ENCODE data around the gene HSD3B2.

Gene HSD3B2

DNA sequence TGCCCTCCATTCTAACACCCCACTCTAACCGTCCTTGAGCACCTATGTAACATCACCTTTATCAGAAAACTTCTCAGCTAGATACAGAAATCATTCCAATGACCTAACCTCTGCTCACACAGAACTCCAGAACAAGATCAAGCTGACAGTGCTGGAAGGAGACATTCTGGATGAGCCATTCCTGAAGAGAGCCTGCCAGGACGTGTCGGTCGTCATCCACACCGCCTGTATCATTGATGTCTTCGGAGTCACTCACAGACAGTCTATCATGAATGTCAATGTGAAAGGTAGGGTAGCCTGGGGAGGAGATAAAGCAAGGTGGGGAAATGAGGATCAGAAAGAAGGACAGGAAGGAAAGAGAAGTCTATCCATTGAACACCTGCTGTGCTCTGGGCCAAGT, 27.8 kb downstream of the HSD3B2 start:
- TF ChIP-seq, protein P1, sequence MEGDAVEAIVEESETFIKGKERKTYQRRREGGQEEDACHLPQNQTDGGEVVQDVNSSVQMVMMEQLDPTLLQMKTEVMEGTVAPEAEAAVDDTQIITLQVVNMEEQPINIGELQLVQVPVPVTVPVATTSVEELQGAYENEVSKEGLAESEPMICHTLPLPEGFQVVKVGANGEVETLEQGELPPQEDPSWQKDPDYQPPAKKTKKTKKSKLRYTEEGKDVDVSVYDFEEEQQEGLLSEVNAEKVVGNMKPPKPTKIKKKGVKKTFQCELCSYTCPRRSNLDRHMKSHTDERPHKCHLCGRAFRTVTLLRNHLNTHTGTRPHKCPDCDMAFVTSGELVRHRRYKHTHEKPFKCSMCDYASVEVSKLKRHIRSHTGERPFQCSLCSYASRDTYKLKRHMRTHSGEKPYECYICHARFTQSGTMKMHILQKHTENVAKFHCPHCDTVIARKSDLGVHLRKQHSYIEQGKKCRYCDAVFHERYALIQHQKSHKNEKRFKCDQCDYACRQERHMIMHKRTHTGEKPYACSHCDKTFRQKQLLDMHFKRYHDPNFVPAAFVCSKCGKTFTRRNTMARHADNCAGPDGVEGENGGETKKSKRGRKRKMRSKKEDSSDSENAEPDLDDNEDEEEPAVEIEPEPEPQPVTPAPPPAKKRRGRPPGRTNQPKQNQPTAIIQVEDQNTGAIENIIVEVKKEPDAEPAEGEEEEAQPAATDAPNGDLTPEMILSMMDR (IDR thresholded peaks at IDR 0.05; ENCODE audit: low read depth, low read length, missing control alignments), result no peak
- in situ Hi-C loops (cut with HindIII; ENCODE audit: low sequenced_read_pairs), result no loop called here
- no peak for DNase-seq (ENCODE audit: low read depth)
- no peak overlapping the region for H3K4me3 ChIP-seq (ENCODE audit: low read depth, low read length)

DNA sequence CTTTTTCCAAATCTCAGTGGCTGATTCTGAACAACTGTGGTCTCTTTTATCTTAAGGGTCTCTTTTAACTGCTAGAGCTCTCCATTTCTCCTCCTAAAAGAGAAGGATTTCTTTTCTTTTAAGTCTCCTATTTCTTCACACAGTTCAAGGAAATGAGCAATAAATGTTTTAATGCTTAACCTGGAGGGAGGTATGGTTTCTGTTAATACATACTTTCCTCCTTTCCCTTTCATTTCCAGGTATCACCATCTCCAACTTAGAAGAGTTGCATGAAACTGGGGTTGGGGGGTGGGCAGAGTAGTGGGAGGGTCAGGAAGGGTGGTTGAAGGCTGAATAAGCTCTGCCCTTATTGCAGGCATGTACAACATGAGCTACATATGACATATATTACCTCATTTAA, 31.4 kb downstream of the HSD3B2 start:
- DNase-seq (ENCODE audit: low read depth), result no peak
- in situ Hi-C loops (cut with HindIII; ENCODE audit: low sequenced_read_pairs), result no loop called here
- no peak overlapping the region for H3K4me3 ChIP-seq (ENCODE audit: low read depth, low read length)
- TF ChIP-seq, protein P1 (IDR thresholded peaks at IDR 0.05; ENCODE audit: low read depth, low read length, missing control alignments), result no peak

DNA sequence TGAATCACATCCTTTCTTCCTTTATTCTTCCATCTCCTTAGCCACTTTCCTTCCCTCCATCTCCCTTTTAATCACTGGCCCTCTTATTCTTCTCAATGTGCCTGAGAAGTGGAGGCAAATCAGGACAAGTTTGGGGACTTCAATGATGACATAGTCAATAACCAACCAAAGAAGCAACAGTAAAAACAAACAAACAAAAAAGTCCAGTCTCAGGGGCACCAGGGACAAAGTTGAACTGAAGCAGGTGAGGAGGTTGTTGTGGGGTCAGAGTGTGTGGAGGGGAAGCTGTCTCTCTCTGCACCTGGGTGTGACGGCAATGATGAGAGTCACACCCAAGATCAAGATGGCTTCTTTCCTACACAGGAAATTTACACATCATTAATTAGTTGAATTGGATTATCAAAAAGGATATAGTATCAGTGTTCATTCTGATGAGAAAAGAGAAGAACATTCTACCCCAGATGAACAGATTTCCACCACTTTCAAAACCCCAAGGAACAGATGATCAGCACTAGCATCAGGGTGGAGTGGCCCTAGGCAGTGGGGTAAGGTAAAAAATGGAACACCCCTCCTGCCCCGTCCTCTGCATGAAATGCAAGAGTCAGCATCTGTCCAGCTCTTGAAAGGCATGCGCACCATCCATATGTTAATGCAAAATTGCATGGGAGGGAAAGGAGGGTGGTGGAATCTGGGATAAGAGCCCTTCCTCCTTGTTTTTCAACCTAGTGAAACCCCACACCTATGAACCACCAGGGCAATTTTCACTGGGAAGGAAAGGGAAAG, 32.6 kb downstream of the HSD3B2 start:
- in situ Hi-C loops (cut with HindIII; ENCODE audit: low sequenced_read_pairs), result no loop called here
- H3K4me3 ChIP-seq (ENCODE audit: low read depth, low read length), result no peak overlapping the region
- TF ChIP-seq, protein P1 (IDR thresholded peaks at IDR 0.05; ENCODE audit: low read depth, low read length, missing control alignments), result no peak
- no peak for DNase-seq (ENCODE audit: low read depth)

DNA sequence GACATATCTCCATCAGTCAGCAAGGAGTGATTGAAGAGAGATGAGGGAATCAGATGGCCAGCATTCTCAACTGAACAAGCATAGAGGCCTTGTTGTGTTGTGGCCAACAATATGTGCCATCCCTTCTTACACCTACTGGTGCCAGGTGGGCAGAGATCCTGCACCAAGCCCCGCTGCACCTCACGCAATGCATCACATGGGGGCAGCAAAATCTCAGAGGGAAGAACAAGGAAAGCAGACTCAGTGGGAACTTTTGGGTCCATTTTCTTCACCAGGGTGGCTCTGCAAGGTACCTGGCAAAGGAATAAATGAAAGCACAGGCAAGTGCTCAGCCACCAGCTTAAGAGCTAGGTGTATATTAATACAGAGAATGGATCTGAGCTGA, 33.2 kb downstream of the HSD3B2 start:
- DNase-seq (ENCODE audit: low read depth), result no peak
- H3K4me3 ChIP-seq (ENCODE audit: low read depth, low read length), result no peak overlapping the region
- in situ Hi-C loops (cut with HindIII; ENCODE audit: low sequenced_read_pairs), result no loop called here
- TF ChIP-seq, protein P1 (IDR thresholded peaks at IDR 0.05; ENCODE audit: low read depth, low read length, missing control alignments), result peak; percentile 24

DNA sequence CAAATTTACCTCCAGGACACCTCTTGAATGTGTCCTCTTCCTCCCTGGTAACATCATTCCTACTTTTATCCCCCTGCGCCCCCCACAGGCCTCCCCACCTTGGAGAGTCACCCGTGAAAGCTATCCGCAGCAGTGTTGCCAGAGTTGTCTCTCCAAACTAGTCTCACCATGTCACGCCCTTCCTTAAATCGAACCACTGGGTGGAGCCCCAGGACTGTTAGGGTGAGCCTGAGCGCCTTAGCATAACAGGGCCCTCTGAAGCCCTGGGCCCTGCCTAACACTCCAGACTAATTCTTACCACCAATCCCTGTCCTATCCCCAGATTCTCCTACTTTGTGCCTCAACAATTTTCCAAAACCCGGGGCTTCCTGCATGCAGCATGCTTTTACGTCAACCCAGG, 35.0 kb downstream of the HSD3B2 start:
- in situ Hi-C loops (cut with HindIII; ENCODE audit: low sequenced_read_pairs), result no loop called here
- no peak for DNase-seq (ENCODE audit: low read depth)
- TF ChIP-seq, protein P1 (IDR thresholded peaks at IDR 0.05; ENCODE audit: low read depth, low read length, missing control alignments), result no peak
- no peak overlapping the region for H3K4me3 ChIP-seq (ENCODE audit: low read depth, low read length)

DNA sequence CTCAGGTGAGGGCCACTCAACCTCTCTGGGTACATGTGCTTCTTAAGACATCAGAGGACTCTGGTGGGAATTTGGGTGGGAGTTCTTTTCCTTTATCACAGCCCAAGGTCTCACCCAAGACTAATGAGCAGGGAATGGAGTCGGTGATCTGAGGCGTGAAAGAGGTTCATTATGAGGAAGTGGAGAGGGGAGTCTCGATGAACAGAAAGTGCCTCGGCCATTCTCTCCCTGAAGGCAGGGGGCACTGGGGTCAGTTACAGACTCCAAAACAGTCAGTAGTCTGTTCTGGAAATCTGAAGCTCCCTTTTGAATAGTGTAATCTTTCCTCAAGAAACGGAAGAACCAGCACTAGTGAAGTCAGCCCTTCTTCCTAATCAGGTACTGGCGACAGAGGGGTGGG, 36.2 kb downstream of the HSD3B2 start:
- in situ Hi-C loops (cut with HindIII; ENCODE audit: low sequenced_read_pairs), result no loop called here
- no peak overlapping the region for H3K4me3 ChIP-seq (ENCODE audit: low read depth, low read length)
- DNase-seq (ENCODE audit: low read depth), result no peak
- TF ChIP-seq, protein P1 (IDR thresholded peaks at IDR 0.05; ENCODE audit: low read depth, low read length, missing control alignments), result no peak
